Measurements from ENCODE around the gene JADE1.
A peak's percentile ranks its signal among the peaks of the same experiment; 100 is the strongest.

JADE1 gene

DNA sequence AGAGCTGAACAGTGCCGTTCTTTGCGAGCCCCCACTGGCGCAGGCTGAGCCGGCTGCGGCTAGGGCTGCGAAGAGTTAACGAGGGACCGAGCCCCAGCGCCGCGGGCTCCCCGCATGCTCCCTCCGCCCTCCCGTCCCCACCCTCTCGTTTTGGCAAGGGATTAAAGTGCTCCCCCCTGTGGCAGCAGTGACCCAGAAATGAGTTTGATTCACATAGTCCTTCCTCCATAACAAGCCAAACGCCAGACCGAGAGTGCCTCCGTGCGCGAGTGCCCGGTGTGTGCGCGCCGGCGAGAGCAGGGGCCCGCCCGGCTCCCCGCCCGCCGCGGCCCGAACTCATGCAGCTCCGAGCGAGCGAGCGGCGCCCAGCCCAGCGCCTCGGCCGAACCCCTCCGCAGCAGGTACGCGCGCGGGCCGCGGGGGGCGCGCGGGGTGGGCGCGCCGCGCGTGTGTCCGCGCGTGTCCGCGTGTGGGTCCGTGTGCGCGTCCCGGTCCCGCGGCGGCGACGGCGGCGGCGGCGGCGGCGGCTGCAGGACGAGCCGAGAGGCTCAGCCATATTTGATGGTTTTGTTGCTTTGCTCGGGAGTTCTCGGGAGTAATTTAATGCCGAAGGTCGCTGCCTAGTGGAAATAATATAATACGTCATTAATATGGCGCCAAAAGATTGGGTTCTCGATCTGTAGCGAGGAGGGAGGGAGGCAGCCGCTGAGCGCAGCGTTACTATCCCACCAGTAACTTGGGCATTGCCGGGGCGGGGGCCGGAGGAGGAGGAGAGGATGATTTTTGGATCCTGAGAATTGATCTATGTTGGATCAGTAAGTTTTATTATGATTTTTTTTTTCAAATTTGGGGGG is at the start of gene JADE1:
TSS of gene JADE1 (plus strand) at position 224 of the 854 bp plus-strand sequence. CDS start 22,059 bp downstream, outside the sequence.
- peak; percentile 89 for DNase-seq

DNA sequence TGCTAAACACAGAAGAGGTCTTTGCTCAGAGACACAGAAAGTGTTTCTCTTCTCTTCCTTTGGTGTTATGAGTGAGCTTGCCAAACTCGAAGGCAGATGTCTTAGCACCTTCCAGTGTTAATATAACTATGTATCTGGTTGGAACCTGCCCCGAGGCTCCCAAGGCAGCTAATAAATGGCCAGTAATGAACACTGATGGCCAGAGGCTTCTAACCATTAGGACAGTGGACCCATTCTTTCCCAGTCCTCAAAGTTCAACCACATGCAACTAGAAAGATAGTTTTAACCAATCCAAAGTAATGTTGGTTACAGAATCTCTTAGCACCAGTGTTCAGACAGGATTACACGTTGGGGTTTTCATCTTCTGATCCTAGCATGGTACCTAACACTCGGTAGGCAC is 42.7 kb upstream of the JADE1 start:
- no peak for DNase-seq

DNA sequence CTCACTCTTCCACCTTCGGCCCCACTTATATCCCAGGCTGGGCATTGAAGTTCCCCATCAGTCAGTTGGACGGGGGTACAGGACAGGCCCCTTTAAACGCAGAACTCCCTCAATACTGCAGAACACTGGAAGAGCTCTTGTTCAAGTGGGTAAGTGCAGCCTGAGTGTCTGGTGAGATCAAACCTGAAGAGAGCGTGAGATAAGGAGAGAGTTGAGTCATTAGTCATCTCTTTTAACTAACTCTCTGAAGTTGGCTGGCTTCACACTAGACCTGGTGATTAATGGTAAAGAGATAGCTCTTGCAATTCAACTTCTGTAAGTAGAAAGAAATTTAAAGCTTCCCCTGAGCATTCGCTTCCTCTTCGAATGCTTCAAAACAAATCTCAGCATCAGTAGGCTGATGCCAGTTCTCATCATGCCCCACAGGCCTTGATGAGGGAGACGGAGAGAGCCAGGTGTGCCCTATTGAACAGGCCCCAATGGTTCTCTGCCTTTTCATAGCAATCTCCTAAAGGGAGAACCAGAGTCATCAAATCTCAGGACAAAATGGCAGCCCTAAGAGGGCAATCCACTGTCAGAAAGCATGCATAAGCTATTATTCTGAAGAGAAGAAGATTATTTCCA is 41.0 kb upstream of the JADE1 start:
- DNase-seq, result no peak

DNA sequence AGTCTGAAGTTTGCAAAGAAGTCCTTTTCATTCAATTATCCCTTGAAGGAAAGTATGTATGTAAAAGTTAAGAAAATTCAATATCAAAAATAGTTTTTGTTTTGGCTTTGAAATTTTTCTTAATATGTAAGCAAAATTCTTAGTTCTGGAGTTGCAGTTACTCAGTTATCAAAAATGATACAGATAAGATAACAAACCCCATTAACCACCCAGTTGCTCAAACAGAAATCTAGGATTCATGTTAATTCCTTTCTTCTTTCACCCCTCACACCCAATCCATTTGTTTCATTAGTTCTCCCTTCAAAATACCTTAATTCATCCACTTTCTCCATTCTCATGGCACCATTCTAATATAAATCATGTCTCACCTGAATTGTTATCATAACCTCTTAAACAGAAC is 40.5 kb upstream of the JADE1 start:
- DNase-seq, result no peak

DNA sequence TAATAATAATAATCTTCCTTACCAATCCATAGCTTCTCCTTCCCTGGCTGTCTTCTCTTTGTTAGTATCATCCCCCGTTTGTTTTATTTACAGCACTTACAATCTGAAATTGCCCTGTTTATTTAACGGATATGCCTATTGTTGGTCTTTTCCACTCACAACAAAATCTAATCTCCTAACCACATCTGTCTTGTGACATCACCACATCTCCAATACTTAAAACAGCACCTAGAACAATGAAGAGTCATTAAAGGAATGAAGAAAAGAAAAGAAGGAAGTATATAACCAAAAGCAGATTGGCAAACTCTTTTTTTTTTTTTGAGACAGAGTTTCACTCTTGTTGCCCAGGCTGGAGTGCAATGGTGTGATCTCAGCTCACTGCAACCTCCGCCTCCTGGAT is 38.7 kb upstream of the JADE1 start:
- DNase-seq, result no peak

DNA sequence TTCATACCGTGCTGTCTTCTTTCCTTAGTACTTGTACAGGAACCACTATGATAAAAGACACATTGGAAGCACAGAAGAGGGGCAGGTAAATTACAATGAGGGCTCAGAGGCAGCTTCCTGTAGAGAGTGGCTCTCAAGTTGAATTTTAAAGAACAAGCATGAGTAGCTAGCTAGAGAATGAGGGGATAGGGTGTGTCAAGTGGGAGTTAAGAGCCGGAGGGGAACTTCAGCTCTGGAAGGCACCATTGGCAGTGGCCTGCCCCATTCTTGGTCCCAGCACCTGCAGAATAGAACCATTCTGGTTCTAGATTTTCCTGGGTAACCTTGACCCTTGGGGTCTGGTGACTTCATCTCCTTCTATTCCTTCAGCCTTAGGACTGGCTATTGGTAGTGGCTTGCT is 34.0 kb upstream of the JADE1 start:
- DNase-seq, result no peak

DNA sequence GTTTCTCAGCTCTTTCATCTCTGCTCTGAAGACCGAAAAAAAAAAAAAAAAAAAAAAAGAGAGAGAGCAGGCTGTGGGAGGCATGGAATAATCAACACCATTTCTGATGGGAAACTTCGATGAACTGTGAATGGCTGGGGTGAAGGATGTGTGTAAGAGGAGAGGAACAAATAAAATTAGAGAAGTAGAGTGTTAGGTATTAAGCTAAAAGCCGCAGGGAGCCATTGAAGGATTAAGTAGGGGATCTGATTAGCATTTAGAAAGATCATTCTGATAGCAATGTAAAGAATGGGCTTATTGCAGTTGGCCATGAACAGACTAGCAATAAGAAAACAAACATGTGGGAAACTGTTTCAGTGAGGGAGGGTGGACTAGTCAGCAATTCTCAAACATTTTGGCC is 33.6 kb upstream of the JADE1 start:
- no peak for DNase-seq

DNA sequence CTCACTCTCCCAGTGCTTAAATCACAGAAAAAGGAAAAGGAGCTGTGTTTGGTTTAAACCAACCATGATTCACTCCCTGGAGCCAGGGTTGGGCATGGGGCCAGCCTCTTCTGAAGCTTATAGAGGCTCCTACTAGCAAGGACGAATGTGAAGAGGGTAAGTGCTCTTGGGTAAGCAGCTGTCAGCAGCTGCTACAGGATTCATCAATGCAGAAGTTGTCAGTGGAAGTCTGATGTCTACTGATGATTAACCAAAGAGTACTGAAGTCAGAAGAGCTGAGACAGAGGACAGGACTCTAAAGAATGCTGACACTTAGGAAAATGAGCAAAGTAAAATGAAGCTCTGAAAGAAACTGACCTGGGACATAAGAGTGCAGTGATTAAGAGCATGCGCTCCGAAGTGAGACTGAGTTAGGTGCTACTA is 32.7 kb upstream of the JADE1 start:
- DNase-seq, result peak; percentile 3

DNA sequence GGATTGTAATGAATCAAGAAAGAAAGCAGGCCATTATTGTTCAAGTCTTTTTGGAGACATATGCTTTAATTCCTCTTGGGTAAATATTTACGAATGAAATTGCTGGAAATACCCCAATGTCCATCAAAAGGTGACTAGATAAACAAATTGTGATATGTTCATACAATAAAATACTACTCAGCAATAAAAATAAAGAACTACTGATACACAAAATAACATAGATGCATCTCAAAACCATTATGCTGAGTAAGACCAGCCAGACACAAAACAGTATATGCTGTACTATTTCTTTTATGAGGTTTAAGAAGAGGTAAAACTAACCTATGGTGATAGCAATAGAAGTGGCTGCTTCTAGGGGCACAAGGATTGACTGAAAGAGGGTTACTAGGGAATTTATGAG is 28.8 kb upstream of the JADE1 start:
- no peak for DNase-seq

DNA sequence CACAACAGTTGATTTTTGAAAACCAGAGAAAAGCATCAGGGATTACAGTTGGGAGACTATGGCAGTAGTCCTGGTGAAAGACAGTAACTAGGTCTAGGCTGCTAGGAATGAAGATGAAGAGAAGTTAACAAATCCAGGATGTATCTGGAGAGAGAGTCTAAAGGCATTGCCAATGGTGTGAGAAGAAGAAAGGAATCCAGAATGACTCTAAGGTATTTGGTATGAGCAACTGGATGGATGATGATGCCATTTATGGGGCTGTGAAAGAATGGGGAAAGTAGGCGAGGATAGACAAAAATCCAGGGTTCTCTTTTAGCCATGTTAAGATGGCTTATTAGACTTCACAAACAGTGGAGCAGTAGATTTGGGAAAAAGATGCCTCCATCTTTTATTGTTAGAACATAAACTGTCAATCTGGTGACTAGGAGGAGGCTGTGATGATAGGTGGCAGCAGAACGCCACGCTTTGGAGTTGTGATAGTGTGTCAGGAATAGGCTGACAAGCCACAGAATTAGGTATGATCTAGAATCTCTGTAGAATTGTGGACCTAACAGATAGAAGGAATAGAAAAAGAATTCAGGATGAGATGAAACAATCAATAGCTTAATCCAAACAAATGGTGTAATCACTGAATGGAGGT is 27.3 kb upstream of the JADE1 start:
- peak; percentile 11 for DNase-seq

DNA sequence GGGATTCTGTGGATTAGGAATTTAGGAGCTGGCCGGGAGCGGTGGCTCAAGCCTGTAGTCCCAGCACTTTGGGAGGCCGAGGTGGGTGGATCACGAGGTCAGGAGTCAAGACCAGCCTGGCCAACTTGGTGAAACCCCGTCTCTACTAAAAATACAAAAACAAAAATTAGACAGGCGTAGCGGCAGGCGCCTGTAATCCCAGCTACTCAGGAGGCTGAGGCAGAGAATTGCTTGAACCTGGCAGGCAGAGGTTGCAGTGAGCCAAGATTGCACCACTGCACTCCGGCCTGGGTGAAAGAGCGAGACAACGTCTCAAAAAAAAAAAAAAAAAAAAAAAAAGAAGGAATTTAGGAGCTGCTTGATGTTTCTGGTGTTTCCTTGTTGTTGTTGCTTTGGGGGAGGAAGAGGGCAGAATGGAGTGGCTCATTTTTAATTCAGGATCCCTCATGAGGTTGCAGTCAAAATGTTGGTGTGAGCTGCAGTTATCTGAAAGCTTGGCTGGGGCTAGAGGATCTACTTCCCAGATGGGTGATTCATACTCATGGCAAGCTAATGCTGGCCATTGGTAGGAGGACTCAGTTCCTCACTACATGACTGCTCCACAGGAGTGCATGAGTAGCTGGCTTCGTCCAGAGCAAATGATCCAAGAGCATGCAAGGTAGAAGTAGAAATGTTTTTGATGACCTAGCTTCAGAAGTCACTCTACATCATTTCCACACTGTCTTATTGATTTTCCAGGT is 26.5 kb upstream of the JADE1 start:
- DNase-seq, result no peak

DNA sequence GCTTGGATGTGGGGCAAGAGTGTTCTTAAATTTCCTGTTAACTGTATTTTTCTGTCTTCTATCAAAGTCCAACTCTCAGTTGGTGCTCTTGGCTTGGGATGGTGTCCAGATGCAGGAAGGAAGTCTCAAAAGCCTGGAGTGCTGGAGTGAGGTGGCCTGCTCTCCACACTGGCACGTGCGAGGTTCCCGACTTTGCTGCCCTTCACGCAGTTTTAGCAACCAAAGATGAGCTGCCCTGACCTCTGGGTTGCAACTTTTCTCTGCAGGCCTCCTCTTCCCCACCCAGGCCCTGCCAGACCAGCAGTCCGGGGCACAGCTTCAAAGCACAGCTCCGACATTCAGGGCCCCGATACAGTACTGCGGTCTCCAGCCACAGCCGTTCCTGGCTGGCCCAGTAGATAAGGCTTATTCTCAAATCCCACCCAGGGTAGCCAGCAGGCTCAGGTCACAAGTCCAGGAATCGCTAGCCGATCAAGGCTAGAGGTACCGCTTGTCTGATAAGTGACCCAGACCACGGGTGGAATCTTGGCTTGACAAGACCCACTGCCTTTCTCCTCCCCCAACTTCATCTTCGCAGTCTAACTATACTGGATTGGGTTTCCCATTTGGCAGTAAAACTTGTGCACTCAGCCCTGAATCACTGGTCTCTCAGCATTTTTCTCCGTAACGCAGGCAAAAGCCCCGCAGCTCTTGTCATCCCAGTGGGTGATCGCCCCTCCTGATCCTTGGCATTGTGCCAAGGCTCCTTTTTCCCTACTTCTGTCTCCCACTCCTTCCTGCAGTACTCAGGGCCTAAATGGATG is 21.8 kb upstream of the JADE1 start:
- DNase-seq, result no peak

DNA sequence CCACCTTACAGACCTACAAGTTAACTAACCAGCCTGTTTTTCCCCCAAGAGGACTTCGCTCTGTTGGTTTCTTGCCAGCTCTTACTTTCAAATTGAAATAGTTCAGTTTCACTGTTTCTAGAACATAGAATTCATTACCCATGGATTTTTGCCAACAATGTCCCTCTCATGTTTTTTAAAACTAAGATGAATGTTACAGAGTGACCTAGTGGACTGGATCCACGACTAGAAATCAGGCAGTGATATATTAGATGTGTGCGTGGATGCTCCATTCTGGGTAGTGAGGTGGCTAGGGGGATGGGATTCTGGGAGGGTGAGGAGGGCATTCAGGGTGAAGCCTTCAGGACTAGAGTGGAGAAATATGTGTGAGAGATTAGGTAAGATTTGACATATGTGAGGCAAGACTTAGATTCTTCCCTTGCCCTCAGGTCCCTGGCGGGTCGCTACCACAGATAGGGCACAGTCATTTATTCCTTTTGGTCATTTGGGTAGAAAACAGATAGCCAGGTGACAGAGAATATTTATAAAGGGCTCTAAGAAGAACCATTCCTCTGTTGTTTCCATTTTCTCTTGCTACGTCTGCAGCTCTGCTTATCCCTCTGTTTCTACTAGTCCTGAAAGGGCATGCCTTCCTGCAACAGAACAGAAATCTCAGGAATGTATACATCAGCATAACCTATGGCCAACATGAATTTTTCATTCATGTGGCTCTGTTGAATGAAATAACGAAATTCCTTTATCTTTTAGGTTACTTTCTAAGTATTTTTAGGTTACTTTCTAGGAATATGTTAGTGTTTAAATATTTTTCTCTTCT is 15.4 kb upstream of the JADE1 start:
- DNase-seq, result peak; percentile 62

DNA sequence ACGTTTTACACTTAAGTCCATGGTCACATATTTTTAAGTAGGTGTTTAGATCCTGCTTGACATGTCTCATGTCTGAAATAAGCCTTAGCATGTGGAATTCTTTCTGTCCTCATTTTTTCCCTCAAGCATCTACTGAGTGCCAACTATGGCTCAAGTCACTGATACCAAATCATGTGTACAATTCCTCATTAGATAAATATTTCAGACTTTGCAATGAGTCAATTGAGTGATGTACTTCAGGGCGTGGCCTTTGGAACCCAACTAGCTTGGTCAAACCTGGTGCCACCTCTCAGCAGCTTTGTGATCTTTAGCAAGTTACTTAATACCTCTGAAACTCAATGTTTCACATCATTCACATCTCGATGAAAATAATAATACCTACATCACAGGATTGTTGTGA is 12.6 kb upstream of the JADE1 start:
- DNase-seq, result no peak

DNA sequence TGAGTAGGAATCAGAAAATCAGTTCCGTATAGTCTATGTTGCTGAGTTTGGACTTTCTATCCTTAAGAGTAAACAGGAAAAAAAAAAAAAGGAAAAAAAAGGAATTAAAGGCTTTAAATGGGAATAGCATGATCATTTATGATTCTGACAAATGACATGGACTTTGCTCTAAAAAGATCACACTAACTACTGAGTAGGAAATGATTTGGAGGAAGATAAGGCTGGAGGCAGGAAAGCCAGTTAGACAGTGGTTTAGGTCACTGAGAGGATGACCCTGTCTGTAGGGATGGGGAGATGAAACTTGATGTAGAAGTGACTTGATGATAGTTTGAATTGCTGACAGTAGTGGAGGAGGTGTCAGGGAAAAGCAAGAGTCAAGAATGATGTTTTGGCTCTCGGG is 9.2 kb upstream of the JADE1 start:
- no peak for DNase-seq

DNA sequence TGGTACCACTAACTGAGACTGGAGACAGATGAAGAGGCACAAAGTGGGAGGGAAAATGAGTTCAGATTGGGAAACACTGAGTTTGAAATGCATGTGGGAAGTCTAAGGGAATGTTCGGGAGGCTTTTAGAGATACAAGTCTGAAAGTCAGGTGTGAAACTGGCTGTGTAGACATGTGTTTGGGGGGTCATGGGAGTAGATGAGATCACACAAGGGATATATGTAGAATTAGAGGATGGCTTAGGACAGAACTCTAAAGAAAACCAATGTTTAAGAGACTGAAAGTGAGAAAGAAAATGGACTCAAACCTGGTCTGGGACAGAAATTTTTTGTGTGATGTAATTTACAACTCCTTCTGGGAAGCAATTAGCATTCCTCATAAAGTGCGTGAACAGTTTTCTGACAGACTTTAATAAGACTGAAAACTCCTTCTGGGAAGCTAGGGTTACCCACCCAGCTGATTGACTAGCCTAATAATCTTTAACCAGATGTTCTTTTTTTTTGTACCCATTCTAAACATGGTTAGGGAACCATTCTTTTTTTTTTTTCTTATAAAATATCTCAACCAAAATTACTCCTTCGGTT is 8.7 kb upstream of the JADE1 start:
- no peak for DNase-seq

DNA sequence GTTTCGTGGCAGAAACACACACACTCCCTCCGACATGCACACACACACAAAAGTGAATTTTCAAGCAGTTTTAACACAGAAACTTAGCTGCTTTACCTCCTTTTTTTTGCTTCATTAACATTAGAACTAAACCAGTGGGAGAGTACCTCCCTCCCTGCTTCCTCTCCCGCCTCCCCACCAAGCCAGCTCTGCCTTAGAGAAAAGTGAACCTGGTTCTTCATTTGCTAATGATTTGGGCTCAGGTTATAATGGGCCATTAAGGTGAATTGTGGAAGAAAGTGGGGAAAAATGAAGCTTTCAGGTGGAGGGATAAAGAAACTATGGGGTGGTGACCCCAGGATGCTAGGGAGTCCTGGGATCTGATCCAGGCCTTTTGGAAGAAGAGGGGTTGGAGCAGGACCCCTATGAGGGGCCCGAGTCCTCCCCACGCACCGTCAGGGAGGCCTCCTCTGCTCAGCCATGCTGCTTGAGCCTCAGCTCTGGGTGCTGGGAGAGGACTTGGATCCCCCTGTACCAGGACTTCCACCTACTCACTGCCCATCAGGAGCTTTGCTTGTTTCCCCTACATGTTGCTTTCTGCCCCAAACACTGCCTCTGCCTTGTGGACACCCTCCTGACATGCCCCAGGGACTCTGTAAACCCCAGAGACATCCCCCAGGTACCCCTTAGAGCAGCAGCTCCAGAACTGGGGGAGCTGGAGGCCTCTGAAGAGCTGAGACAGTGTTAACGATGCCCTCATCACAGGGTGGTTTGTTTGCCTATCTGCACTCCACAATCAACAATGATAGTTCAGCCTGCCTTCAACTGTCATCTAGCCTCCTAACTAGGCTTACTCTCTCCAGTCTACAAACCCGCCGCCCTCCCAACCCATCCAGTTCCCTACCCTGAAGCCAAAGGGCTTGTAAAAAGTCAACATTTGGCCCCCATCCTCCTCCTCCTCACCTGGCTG is 6.5 kb upstream of the JADE1 start:
- DNase-seq, result no peak

DNA sequence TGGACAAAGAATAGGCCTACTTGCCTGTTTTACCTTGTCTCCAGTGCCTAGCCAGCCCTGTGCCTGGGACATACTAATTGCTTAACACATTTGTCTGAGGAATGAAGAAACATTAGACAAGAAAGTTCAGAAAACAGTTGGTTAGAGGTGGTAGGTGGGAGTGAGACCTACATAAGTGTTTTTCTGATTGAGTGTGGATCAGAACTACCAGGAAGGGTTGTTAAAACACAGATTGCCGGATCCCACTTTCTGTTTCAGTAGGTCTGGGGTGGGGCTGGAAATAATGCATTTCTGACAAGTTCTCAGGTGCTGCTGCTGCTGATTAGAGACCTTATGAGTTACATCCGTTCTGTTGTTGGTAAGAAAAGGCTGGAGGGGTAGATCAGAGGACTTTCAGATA is 5.7 kb upstream of the JADE1 start:
- DNase-seq, result no peak

DNA sequence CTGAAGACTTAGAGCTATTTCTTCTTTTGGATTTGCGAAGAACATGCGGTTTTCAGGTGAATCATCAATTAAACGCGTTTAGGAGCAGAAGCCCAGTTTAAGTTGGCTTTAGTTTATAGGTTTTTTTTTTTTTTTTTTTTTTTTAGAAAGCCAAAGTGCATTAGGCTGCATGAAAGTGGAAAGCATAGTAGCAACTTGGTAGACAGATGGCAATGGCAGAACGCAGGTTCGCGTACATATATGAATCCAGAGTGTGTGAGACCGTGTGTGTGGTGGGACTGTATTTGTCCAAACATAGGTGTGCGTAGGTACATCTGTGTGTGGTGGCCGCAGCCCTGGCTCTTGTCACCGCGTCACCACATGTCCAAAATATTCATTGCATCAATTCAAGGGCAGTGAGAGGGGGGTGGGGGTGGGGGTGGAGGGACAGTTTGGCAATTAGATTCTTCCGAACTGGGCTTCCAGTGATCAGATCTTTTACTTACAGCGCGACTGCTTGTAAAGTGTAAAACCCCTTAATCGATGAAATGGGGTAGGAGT is 901 bp downstream of the JADE1 start:
- peak; percentile 44 for DNase-seq
